Neural progenitor cell (in vitro differentiated cells): ENCODE data around the gene USP37.

ENCODE experiments used
- EZH2 ChIP-seq: fragments of 200-600 bp; sonication (generic); IDR thresholded peaks from 2 replicates; pipeline ENCODE4 v1.6.1; 2017; ENCODE audit warnings: antibody characterized with exemption, mild to moderate bottlenecking, moderate library complexity
- EZH2phosphoT487 ChIP-seq: fragments of 200-600 bp; sonication (generic); IDR thresholded peaks from 2 replicates; pipeline ENCODE4 v1.6.1; 2017; ENCODE audit warnings: antibody characterized with exemption
- TF ChIP-seq, protein P1 (sequence below): fragments of 200-600 bp; sonication (generic); IDR thresholded peaks from 2 replicates; pipeline ENCODE4 v1.5.1; 2017; ENCODE audit warnings: antibody characterized with exemption, mild to moderate bottlenecking

DNA sequence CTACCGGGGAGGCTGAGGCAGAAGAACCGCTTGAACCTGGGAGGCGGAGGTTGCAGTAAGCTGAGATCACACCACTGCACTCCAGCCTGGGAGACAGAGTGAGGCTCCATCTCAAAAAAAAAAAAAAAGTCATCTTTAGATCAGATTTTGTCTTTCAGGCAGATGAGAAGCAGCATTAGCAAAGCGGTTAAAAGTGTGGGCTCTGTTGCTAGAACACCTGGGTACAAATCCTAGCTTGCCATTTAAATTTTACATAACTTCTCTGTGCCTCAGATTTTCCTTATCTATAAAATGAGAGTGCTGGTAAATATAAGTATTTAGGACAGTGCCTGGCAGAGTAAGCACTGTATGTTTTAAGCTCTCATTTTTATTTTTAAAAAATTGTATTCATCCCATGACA, 8.7 kb upstream of the USP37 start:
- TF ChIP-seq, protein P1, sequence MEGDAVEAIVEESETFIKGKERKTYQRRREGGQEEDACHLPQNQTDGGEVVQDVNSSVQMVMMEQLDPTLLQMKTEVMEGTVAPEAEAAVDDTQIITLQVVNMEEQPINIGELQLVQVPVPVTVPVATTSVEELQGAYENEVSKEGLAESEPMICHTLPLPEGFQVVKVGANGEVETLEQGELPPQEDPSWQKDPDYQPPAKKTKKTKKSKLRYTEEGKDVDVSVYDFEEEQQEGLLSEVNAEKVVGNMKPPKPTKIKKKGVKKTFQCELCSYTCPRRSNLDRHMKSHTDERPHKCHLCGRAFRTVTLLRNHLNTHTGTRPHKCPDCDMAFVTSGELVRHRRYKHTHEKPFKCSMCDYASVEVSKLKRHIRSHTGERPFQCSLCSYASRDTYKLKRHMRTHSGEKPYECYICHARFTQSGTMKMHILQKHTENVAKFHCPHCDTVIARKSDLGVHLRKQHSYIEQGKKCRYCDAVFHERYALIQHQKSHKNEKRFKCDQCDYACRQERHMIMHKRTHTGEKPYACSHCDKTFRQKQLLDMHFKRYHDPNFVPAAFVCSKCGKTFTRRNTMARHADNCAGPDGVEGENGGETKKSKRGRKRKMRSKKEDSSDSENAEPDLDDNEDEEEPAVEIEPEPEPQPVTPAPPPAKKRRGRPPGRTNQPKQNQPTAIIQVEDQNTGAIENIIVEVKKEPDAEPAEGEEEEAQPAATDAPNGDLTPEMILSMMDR = no peak
- TF ChIP-seq EZH2 (no peak), EZH2phosphoT487 (no peak)
